ENCODE data around the gene ACBD3. TPM values are rescaled to one million over a fixed set of nuclear protein-coding genes. Genes with fewer than 3 reads are reported as not detected.

The ACBD3 gene
- total RNA-seq, 1 donor from 2014 or later = 31.5 TPM

DNA sequence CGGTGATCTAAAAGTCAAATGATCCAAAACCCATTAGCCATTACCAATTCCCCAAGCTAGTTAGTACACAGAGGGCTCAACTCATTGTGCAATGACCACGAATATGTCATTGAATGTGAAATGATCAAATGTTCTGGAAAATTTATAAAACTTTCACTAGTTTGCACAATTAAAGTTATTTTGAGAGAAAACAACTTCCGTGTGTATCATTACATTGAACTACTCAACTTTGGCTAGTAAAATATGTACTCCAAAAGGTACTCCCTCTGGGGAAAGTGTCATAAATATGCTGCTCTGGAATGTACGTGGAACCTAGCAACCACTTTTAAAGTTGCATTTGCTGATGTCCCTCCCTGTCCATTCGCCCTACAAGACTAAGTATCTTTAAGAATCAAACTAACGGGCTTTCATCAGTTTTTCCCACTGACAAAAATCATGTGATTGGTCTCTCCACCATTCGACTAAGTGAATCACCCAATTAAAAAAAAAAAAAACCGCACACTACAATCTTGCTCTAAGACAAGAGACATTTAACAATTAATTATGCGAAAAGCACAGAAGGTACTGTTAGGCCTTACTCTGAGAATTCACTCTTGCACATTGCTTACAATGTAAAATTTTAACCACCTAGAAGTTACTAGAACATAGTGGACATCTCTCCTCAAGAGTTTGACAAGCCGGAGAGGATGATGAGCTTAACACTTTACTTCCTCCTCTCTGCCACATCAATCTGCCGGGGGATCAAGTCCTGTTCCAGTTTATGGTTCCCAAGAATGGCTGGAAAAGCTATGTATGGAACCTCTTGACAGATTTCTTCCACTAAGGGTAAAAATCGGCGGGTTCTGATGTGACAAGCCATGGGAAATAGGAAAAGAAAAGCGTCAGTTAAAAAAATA is 1.2 kb downstream of the ACBD3 start:
- Histone ChIP-seq H3K4me1 (peaks cover 6 to 20% of the 10 kb centered on the region in 2 donors), H3K36me3 (peaks cover 0 to 2% of the 10 kb centered on the region in 2 donors), H3K27me3 (no peaks in the 10 kb centered on the region), H3K9me3 (no peaks in the 10 kb centered on the region), H3K27ac (peak overlapping the region; percentile 87 to 98), H3K4me3 (peak overlapping the region; percentile 96 to 100)
- intact Hi-C loops (cut with DNase I) = loop anchor here (1.0 to 5.0 kb wide), 5 partner anchors 61 to 263 kb away; partner anchors contain the start of genes H3-3A, LIN9 and PYCR2
- TF ChIP-seq, protein P1, sequence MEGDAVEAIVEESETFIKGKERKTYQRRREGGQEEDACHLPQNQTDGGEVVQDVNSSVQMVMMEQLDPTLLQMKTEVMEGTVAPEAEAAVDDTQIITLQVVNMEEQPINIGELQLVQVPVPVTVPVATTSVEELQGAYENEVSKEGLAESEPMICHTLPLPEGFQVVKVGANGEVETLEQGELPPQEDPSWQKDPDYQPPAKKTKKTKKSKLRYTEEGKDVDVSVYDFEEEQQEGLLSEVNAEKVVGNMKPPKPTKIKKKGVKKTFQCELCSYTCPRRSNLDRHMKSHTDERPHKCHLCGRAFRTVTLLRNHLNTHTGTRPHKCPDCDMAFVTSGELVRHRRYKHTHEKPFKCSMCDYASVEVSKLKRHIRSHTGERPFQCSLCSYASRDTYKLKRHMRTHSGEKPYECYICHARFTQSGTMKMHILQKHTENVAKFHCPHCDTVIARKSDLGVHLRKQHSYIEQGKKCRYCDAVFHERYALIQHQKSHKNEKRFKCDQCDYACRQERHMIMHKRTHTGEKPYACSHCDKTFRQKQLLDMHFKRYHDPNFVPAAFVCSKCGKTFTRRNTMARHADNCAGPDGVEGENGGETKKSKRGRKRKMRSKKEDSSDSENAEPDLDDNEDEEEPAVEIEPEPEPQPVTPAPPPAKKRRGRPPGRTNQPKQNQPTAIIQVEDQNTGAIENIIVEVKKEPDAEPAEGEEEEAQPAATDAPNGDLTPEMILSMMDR (IDR thresholded peaks at IDR 0.05) = no peak
- no peak for DNase-seq (ENCODE audit: low spot score in 2 of 2)

DNA sequence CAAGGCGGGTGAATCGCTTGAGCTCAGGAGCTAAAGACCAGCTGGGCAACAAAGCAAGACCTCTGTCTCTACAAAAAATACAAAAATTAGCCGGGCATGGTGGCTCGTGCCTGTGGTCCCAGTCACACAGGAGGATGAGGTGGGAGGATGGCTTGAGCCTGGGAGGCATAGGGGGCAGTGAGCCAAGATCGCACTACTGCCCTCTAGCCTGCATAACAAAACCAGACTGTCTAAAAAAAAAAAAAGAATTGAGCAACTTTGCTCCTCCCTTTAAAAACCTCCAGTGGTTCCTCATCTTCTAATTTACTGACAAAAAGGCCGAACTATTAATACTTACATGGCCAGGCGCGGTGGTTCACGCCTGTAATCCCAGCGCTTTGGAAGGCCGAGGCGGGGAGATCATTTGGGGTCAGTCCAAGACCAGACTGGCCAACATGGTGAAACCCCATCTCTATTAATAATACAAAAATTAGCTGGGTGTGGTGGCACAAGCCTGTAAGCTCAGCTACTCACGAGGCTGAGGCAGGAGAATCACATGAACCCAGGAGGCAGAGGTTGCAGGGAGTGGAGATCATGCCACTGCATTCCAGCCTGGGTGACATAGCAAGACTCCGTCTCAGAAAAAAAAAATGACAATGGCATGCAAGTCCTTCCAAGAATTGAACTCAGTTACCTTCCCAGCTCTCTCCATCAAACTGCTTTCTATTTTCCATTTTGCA is 4.4 kb downstream of the ACBD3 start:
- Histone ChIP-seq H3K27ac (peak overlapping the region in 1 of 2 donors; percentile 27), H3K4me3 (peak overlapping the region in 1 of 2 donors; percentile 4), H3K4me1 (peaks cover 6 to 23% of the 10 kb centered on the region in 2 donors), H3K27me3 (no peaks in the 10 kb centered on the region), H3K9me3 (no peaks in the 10 kb centered on the region), H3K36me3 (peaks cover 0 to 3% of the 10 kb centered on the region in 2 donors)
- TF ChIP-seq, protein P1 (IDR thresholded peaks at IDR 0.05) = peak in 2 of 3 experiments; percentile 12 to 37
- intact Hi-C loops (cut with DNase I) = no loop called here
- DNase-seq (ENCODE audit: low spot score in 2 of 2) = peak in 1 of 2 donors; percentile 73

DNA sequence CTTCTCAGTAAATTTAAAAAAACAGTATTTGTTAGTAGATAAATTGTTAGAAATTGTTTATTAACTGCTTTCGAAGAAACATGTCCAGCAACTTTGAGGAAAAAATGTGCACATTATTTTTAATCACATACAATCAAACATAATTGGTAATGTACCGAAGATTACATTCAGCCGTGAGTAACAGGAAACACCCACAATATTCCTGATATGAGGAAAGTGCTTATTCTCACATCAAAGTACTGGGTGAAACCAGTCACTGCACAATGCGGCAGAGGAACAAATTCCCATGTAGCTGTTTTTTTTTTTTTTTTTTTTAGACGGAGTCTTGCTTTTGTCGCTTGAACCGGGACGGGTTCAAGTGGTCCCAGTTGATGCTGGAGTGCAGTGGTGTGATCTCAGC is 9.7 kb downstream of the ACBD3 start:
- Histone ChIP-seq H3K36me3 (peaks cover 0 to 8% of the 10 kb centered on the region in 2 donors), H3K4me3 (no peak overlapping the region), H3K27ac (no peak overlapping the region), H3K27me3 (no peaks in the 10 kb centered on the region), H3K4me1 (peaks cover 0 to 7% of the 10 kb centered on the region in 2 donors), H3K9me3 (no peaks in the 10 kb centered on the region)
- TF ChIP-seq, protein P1 (IDR thresholded peaks at IDR 0.05) = no peak
- DNase-seq (ENCODE audit: low spot score in 2 of 2) = no peak
- intact Hi-C loops (cut with DNase I) = no loop called here

DNA sequence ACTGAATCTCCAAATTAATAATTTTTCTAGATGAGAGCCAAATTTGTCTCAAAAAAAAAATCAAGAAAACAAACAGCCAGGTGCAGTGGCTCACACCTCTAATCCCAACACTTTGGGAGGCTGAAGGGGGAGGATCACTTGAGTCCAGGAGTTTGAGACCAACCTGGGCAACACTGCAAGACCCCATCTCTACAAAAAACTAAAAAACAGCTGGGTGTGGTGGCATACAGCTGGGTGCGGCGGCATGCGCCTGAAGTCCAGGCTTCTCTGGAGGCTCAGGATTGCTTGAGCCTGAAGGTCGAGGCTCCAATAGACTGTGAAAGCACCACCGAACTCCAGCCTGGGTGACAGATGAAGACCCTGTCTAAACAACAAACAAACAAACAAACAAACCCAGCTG is 14.0 kb downstream of the ACBD3 start:
- TF ChIP-seq, protein P1 (IDR thresholded peaks at IDR 0.05) = no peak
- Histone ChIP-seq H3K4me1 (no peaks in the 10 kb centered on the region), H3K27me3 (no peaks in the 10 kb centered on the region), H3K27ac (no peak overlapping the region), H3K9me3 (no peaks in the 10 kb centered on the region), H3K4me3 (no peak overlapping the region), H3K36me3 (peaks cover 0 to 4% of the 10 kb centered on the region in 2 donors)
- DNase-seq (ENCODE audit: low spot score in 2 of 2) = no peak
- intact Hi-C loops (cut with DNase I) = no loop called here

DNA sequence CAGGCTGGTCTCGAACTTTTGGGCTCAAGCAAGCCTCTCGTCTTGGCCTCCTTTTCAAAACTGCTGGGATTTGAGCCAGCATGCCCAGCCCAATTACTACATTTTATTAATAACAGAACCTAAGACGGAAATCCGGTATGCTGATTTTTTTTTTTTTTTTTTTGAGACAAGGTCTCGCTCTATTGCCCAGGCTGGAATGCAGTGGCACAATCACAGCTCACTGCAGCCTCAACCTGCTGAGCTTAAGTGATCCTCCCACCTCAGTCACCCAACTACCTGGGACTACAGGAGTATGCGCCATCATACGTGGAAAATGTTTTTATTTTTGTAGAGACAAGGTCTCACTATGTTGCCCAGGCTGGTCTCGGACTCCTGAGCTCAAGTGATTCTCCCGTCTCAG is 20.2 kb downstream of the ACBD3 start:
- Histone ChIP-seq H3K4me3 (no peak overlapping the region), H3K27me3 (no peaks in the 10 kb centered on the region), H3K36me3 (peaks cover 26 to 38% of the 10 kb centered on the region in 2 donors), H3K9me3 (no peaks in the 10 kb centered on the region), H3K4me1 (no peaks in the 10 kb centered on the region), H3K27ac (no peak overlapping the region)
- intact Hi-C loops (cut with DNase I) = no loop called here
- no peak for DNase-seq (ENCODE audit: low spot score in 2 of 2)
- TF ChIP-seq, protein P1 (IDR thresholded peaks at IDR 0.05) = no peak

Measured in ascending aorta (tissue), 2 donors.